ENCODE data around the gene TMEM17. TPM values are rescaled to one million over a fixed set of nuclear protein-coding genes. Genes with fewer than 3 reads are reported as not detected.
A peak's percentile ranks its signal among the peaks of the same experiment; 100 is the strongest.

TMEM17 gene
- 0.86 TPM in 1 of 2 replicates, not detected in the other for total RNA-seq (2014; rRNA removed; shearing (Covaris generic); ENCODE audit: low replicate concordance)

GRCh38 chr2:62505750-62506420, at the start of gene TMEM17:
Gene TMEM17, minus strand, starts transcription at chr2:62506195. Its CDS starts 66 bp downstream, at chr2:62506129.
- peak; percentile 68 for DNase-seq
- Histone ChIP-seq H3K4me2 (ENCODE audit: low read depth, low read length, poor library complexity, severe bottlenecking) (peak within 1 kb of the TSS; percentile 79), H4K20me1 (ENCODE audit: insufficient read depth, low read depth, low read length) (no peaks in the 10 kb centered on the region), H3K79me2 (ENCODE audit: low read length) (no peaks in the 10 kb centered on the region), H3K9me3 (ENCODE audit: low read length) (no peaks in the 10 kb centered on the region), H3K4me3 (ENCODE audit: low read length) (peak within 1 kb of the TSS; percentile 65), H3K27ac (ENCODE audit: low read length) (no peak within 1 kb of the TSS), H3K4me1 (ENCODE audit: low read length) (0 out of 2 replicates have a peak, but pooled peaks cover 3% of the 10 kb centered on the region), H3K9me2 (replicated peaks; ENCODE audit: insufficient read depth, low read length) (no peaks in the 10 kb centered on the region), H2AFZ (ENCODE audit: low read length) (peak within 1 kb of the TSS; percentile 93), H3K9ac (ENCODE audit: low read length) (peak within 1 kb of the TSS; percentile 67), H3K36me3 (ENCODE audit: insufficient read depth, low read length) (no peaks in the 10 kb centered on the region), H3K27me3 (ENCODE audit: low read length) (no peaks in the 10 kb centered on the region)

GRCh38 chr2:62554440-62554839, 48.4 kb upstream of the TMEM17 start:
- H2AFZ ChIP-seq (ENCODE audit: low read length): no peak overlapping the region

GRCh38 chr2:62550461-62550860, 44.5 kb upstream of the TMEM17 start:
- Histone ChIP-seq H4K20me1 (ENCODE audit: insufficient read depth, low read depth, low read length) (no peaks in the 10 kb centered on the region), H3K9ac (ENCODE audit: low read length) (no peak overlapping the region), H3K79me2 (ENCODE audit: low read length) (no peaks in the 10 kb centered on the region), H3K36me3 (ENCODE audit: insufficient read depth, low read length) (no peaks in the 10 kb centered on the region), H3K27ac (ENCODE audit: low read length) (no peak overlapping the region), H3K9me3 (ENCODE audit: low read length) (no peaks in the 10 kb centered on the region), H3K4me3 (ENCODE audit: low read length) (no peak overlapping the region), H3K9me2 (replicated peaks; ENCODE audit: insufficient read depth, low read length) (no peaks in the 10 kb centered on the region), H3K4me1 (ENCODE audit: low read length) (no peaks in the 10 kb centered on the region), H2AFZ (ENCODE audit: low read length) (no peak overlapping the region), H3K27me3 (ENCODE audit: low read length) (no peaks in the 10 kb centered on the region), H3K4me2 (ENCODE audit: low read depth, low read length, poor library complexity, severe bottlenecking) (no peak overlapping the region)
- DNase-seq: no peak

More at GRCh38 chr2:62554440-62554839, 48.4 kb upstream of the TMEM17 start:
- no peak overlapping the region for H3K9ac ChIP-seq (ENCODE audit: low read length)
- H3K27ac ChIP-seq (ENCODE audit: low read length): no peak overlapping the region
- H3K4me3 ChIP-seq (ENCODE audit: low read length): no peak overlapping the region
- H4K20me1 ChIP-seq (ENCODE audit: insufficient read depth, low read depth, low read length): no peaks in the 10 kb centered on the region
- no peaks in the 10 kb centered on the region for H3K4me1 ChIP-seq (ENCODE audit: low read length)
- H3K9me2 ChIP-seq (replicated peaks; ENCODE audit: insufficient read depth, low read length): no peaks in the 10 kb centered on the region
- H3K79me2 ChIP-seq (ENCODE audit: low read length): no peaks in the 10 kb centered on the region
- H3K27me3 ChIP-seq (ENCODE audit: low read length): no peaks in the 10 kb centered on the region
- no peak for DNase-seq
- H3K36me3 ChIP-seq (ENCODE audit: insufficient read depth, low read length): no peaks in the 10 kb centered on the region
- H3K9me3 ChIP-seq (ENCODE audit: low read length): no peaks in the 10 kb centered on the region
- H3K4me2 ChIP-seq (ENCODE audit: low read depth, low read length, poor library complexity, severe bottlenecking): no peak overlapping the region

- Histone ChIP-seq H3K9ac (ENCODE audit: low read length) (no peak overlapping the region), H3K4me2 (ENCODE audit: low read depth, low read length, poor library complexity, severe bottlenecking) (no peak overlapping the region), H3K27me3 (ENCODE audit: low read length) (no peaks in the 10 kb centered on the region), H3K79me2 (ENCODE audit: low read length) (no peaks in the 10 kb centered on the region), H3K9me3 (ENCODE audit: low read length) (no peaks in the 10 kb centered on the region), H3K4me3 (ENCODE audit: low read length) (no peak overlapping the region), H2AFZ (ENCODE audit: low read length) (no peak overlapping the region), H4K20me1 (ENCODE audit: insufficient read depth, low read depth, low read length) (no peaks in the 10 kb centered on the region), H3K4me1 (ENCODE audit: low read length) (no peaks in the 10 kb centered on the region), H3K27ac (ENCODE audit: low read length) (no peak overlapping the region), H3K36me3 (ENCODE audit: insufficient read depth, low read length) (no peaks in the 10 kb centered on the region), H3K9me2 (replicated peaks; ENCODE audit: insufficient read depth, low read length) (no peaks in the 10 kb centered on the region)
- no peak for DNase-seq
Measured at GRCh38 chr2:62547854-62548253, 41.9 kb upstream of the TMEM17 start.

GRCh38 chr2:62545261-62545660, 39.3 kb upstream of the TMEM17 start:
- Histone ChIP-seq H3K4me2 (ENCODE audit: low read depth, low read length, poor library complexity, severe bottlenecking) (no peak overlapping the region), H3K79me2 (ENCODE audit: low read length) (no peaks in the 10 kb centered on the region), H4K20me1 (ENCODE audit: insufficient read depth, low read depth, low read length) (no peaks in the 10 kb centered on the region), H3K27me3 (ENCODE audit: low read length) (no peaks in the 10 kb centered on the region), H3K4me1 (ENCODE audit: low read length) (no peaks in the 10 kb centered on the region), H2AFZ (ENCODE audit: low read length) (no peak overlapping the region), H3K27ac (ENCODE audit: low read length) (no peak overlapping the region), H3K36me3 (ENCODE audit: insufficient read depth, low read length) (no peaks in the 10 kb centered on the region), H3K9me3 (ENCODE audit: low read length) (no peaks in the 10 kb centered on the region), H3K9ac (ENCODE audit: low read length) (no peak overlapping the region), H3K9me2 (replicated peaks; ENCODE audit: insufficient read depth, low read length) (no peaks in the 10 kb centered on the region), H3K4me3 (ENCODE audit: low read length) (no peak overlapping the region)
- DNase-seq: no peak

GRCh38 chr2:62540408-62541168, 34.6 kb upstream of the TMEM17 start:
- Histone ChIP-seq H4K20me1 (ENCODE audit: insufficient read depth, low read depth, low read length) (no peaks in the 10 kb centered on the region), H3K36me3 (ENCODE audit: insufficient read depth, low read length) (no peaks in the 10 kb centered on the region), H3K27me3 (ENCODE audit: low read length) (no peaks in the 10 kb centered on the region), H3K4me2 (ENCODE audit: low read depth, low read length, poor library complexity, severe bottlenecking) (no peak overlapping the region), H3K79me2 (ENCODE audit: low read length) (no peaks in the 10 kb centered on the region), H3K4me1 (ENCODE audit: low read length) (no peaks in the 10 kb centered on the region), H3K9me2 (replicated peaks; ENCODE audit: insufficient read depth, low read length) (no peaks in the 10 kb centered on the region), H3K9ac (ENCODE audit: low read length) (no peak overlapping the region), H3K9me3 (ENCODE audit: low read length) (no peaks in the 10 kb centered on the region), H3K27ac (ENCODE audit: low read length) (no peak overlapping the region), H2AFZ (ENCODE audit: low read length) (no peak overlapping the region), H3K4me3 (ENCODE audit: low read length) (no peak overlapping the region)
- no peak for DNase-seq

- no peak overlapping the region for H3K4me2 ChIP-seq (ENCODE audit: low read depth, low read length, poor library complexity, severe bottlenecking)
- H3K9ac ChIP-seq (ENCODE audit: low read length): no peak overlapping the region
- no peak overlapping the region for H3K27ac ChIP-seq (ENCODE audit: low read length)
- no peaks in the 10 kb centered on the region for H3K36me3 ChIP-seq (ENCODE audit: insufficient read depth, low read length)
- H3K9me2 ChIP-seq (replicated peaks; ENCODE audit: insufficient read depth, low read length): no peaks in the 10 kb centered on the region
- peaks cover 1% of the 10 kb centered on the region; the same call in 1 of the 2 replicates for H3K27me3 ChIP-seq (ENCODE audit: low read length)
- no peak for DNase-seq
- no peak overlapping the region for H3K4me3 ChIP-seq (ENCODE audit: low read length)
- no peaks in the 10 kb centered on the region for H3K79me2 ChIP-seq (ENCODE audit: low read length)
- no peak overlapping the region for H2AFZ ChIP-seq (ENCODE audit: low read length)
- H3K9me3 ChIP-seq (ENCODE audit: low read length): no peaks in the 10 kb centered on the region
- no peaks in the 10 kb centered on the region for H4K20me1 ChIP-seq (ENCODE audit: insufficient read depth, low read depth, low read length)
- H3K4me1 ChIP-seq (ENCODE audit: low read length): no peaks in the 10 kb centered on the region
Measured at GRCh38 chr2:62539606-62540407, 33.8 kb upstream of the TMEM17 start.

- Histone ChIP-seq H3K4me3 (ENCODE audit: low read length) (no peak overlapping the region), H3K27me3 (ENCODE audit: low read length) (peaks cover 3% of the 10 kb centered on the region; the same call in 1 of the 2 replicates), H3K9me3 (ENCODE audit: low read length) (no peaks in the 10 kb centered on the region), H3K79me2 (ENCODE audit: low read length) (no peaks in the 10 kb centered on the region), H3K4me2 (ENCODE audit: low read depth, low read length, poor library complexity, severe bottlenecking) (no peak overlapping the region), H3K4me1 (ENCODE audit: low read length) (no peaks in the 10 kb centered on the region), H3K36me3 (ENCODE audit: insufficient read depth, low read length) (no peaks in the 10 kb centered on the region), H4K20me1 (ENCODE audit: insufficient read depth, low read depth, low read length) (no peaks in the 10 kb centered on the region), H3K27ac (ENCODE audit: low read length) (no peak overlapping the region), H3K9me2 (replicated peaks; ENCODE audit: insufficient read depth, low read length) (no peaks in the 10 kb centered on the region), H3K9ac (ENCODE audit: low read length) (no peak overlapping the region), H2AFZ (ENCODE audit: low read length) (no peak overlapping the region)
- no peak for DNase-seq
Measured at GRCh38 chr2:62538756-62539155, 32.8 kb upstream of the TMEM17 start.
